Skeletal muscle tissue (tissue), 4 donors: Measurements from ENCODE around the gene CDH2. TPM values are rescaled to one million over a fixed set of nuclear protein-coding genes. Genes with fewer than 3 reads are reported as not detected.

ENCODE experiments used
- H3K27ac ChIP-seq: one replicate; pipeline ENCODE4 v1.7.0; 2013; ENCODE audit warnings: mild to moderate bottlenecking, low read depth, low read length, inconsistent platforms
- H3K27me3 ChIP-seq, 3 donors: one replicate each; pipeline ENCODE4 v1.7.0; 2013; ENCODE audit warnings: low read length in 3 of 3; ENCODE audit not compliant: control insufficient read depth in 3 of 3, insufficient read depth in 3 of 3
- H3K36me3 ChIP-seq, 3 donors: one replicate each; pipeline ENCODE4 v1.7.0; 2013; ENCODE audit warnings: low read length in 3 of 3; ENCODE audit not compliant: control insufficient read depth in 3 of 3, insufficient read depth in 3 of 3
- H3K4me1 ChIP-seq, 3 donors: one replicate each; pipeline ENCODE4 v1.7.0; 2013; ENCODE audit warnings: low read length in 3 of 3, mild to moderate bottlenecking in 3 of 3; ENCODE audit not compliant: control insufficient read depth in 3 of 3, insufficient read depth in 3 of 3
- H3K4me3 ChIP-seq, 3 donors: one replicate each; pipeline ENCODE4 v1.7.0; 2013; ENCODE audit warnings: low read length in 3 of 3
- H3K9ac ChIP-seq, 3 donors: one replicate each; pipeline ENCODE4 v1.7.0; 2013; ENCODE audit warnings: low read length in 3 of 3, mild to moderate bottlenecking in 3 of 3, moderate library complexity in 2 of 3, low read depth in 1 of 3
- H3K9me3 ChIP-seq, 3 donors: one replicate each; pipeline ENCODE4 v1.7.0; 2013; ENCODE audit warnings: low read length in 3 of 3; ENCODE audit not compliant: control insufficient read depth in 3 of 3
- total RNA-seq: library from RNA; depleted of rRNA; stranded (reverse); fragments of >200 nt; gene quantifications from one replicate; pipeline ENCODE4 v1.2.3, GENCODE V29; 2014
- donor health status: Osteomylitis.

Gene CDH2
- total RNA-seq, 1 donor from 2014 or later: 4.7 TPM

DNA sequence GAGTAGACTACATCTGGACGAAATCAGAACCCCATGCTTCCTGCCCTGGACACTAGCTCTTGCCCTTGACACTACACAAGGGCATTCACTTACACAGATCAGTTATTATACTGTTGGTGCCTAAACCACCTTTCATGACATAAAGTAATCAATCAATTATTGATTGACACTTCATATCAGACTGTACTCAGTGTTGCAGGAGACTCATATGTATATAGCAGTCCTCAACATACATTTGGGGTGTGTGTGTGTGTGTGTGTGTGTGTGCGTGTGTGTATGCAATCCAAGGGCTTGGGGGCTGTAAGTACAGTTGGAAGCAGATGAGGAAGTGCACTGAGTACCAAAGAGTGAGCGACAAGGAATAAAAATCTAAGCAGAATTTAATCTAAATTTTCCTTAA is 5.1 kb downstream of the CDH2 start:
- no peaks in the 10 kb centered on the region for H3K36me3 ChIP-seq
- H3K4me1 ChIP-seq: peaks cover 7 to 10% (median 9%) of the 10 kb centered on the region in 3 donors
- H3K9ac ChIP-seq: no peak overlapping the region
- peaks cover 31 to 33% (median 31%) of the 10 kb centered on the region in 3 donors for H3K27me3 ChIP-seq
- H3K27ac ChIP-seq: no peak overlapping the region
- H3K9me3 ChIP-seq: no peaks in the 10 kb centered on the region
- no peak overlapping the region for H3K4me3 ChIP-seq

DNA sequence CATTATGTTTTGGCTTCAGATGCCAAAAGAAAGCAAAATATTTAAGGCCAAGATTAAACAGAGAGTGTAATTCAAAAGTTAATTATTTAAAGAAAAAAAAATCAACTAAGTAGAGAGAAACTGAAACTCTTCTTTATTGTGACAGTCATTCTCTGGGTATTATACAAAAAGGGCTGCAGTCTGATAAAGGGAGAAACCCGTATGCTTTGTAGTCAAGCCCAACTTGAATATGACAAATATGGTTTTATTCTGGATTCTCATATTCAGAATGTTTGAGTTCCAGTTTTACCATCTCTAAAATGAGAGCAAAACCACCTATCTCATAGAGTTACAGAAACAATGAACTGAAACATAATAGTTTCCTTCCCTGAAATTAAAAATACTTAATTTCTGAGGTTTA is 8.2 kb downstream of the CDH2 start:
- Histone ChIP-seq H3K9ac (no peak overlapping the region), H3K4me1 (no peaks in the 10 kb centered on the region), H3K36me3 (no peaks in the 10 kb centered on the region), H3K4me3 (no peak overlapping the region), H3K27ac (no peak overlapping the region), H3K9me3 (no peaks in the 10 kb centered on the region), H3K27me3 (peaks cover 6 to 12% (median 9%) of the 10 kb centered on the region in 3 donors)

DNA sequence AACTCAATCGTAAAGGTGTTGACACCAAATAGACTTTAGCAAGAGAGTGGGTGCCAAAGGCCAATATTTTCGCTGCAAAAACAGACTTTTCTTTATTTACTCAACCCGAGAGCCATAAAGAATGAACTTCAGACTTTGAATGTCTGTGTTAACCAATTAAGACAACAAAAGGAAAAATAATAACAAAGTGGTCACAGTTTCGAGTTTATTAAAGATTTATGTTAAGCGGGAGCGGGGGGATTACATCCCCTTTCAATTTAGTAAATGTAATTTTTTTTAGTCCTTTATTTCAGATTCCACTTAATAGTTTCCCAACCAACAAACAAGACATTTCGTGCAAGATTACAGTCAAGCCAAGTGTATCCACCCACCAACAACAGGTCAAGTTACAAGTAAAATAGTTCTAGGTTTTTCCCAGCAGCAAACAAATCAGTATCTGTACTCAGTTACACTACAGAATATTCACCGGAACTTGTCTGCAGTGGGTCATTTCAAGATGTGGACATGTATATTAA is 9.0 kb downstream of the CDH2 start:
- Histone ChIP-seq H3K36me3 (no peaks in the 10 kb centered on the region), H3K4me3 (no peak overlapping the region), H3K27me3 (peaks cover 3 to 9% (median 4%) of the 10 kb centered on the region in 3 donors), H3K9ac (no peak overlapping the region), H3K4me1 (no peaks in the 10 kb centered on the region), H3K9me3 (no peaks in the 10 kb centered on the region), H3K27ac (no peak overlapping the region)

DNA sequence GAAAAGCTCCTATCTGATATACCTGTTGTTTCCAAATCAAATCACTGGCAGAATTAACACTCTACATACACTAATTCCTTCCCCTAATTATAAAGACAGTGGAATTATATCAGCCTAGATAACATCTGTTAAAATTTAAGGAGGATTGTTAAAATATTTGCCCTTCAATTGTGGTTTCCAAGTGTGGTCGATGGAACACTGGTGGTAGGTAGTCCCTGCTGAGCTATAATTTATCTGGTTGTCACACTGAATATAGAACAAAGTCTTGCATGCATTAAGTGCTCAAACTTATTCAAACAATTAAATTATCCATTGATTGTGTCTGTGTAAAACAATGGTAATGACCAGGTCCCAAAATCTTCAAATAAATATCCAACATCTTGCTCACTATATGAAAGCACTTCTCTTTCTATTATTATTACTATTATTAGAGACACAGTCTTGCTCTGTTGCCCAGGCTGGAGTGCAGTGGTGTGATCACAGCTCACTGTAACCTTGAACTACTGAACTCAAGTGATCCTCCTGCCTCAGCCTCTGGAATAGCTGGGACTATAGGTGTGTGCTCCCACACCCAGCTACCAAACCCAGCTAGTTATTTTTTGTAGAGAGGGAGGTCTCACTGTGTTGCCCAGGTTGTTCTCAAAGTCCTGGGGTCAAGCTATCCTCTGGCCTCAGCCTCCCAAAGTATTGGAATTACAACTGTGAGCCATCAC is 12.0 kb downstream of the CDH2 start:
- H3K27ac ChIP-seq: no peak overlapping the region
- H3K4me1 ChIP-seq: no peaks in the 10 kb centered on the region

DNA sequence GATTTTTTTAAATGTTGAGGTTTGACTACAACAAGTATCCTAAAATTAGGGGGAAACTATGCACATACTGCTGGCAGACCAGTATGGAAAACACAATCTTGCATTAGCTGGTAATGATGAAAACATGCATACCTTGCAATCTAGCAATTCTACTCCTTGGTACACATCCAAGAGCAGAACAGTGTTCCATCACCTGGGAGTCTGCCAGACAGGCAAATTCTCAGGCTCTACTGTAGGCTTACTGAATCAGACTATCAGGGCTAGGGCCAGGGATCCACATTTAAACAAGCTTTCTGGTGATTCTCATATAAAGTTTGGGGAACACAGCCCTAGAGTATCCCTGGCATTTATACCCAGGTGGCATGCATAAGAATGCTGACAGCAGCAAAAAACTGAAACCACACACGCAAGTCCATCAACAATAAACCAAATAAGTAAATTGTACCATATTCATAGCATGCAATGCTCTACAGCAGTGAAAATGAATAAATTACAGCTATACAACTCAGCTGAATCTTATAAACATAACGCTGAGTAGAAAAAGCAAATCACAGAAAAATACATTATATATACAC is 13.6 kb downstream of the CDH2 start:
- no peaks in the 10 kb centered on the region for H3K36me3 ChIP-seq
- H3K27ac ChIP-seq: no peak overlapping the region
- H3K9me3 ChIP-seq: no peaks in the 10 kb centered on the region
- no peak overlapping the region for H3K9ac ChIP-seq
- H3K4me1 ChIP-seq: no peaks in the 10 kb centered on the region
- peaks cover 0 to 5% (median 0%) of the 10 kb centered on the region in 3 donors for H3K27me3 ChIP-seq
- no peak overlapping the region for H3K4me3 ChIP-seq

More for the DNA sequence above, 12.0 kb downstream of the CDH2 start:
- no peaks in the 10 kb centered on the region for H3K9me3 ChIP-seq
- peaks cover 0 to 5% (median 0%) of the 10 kb centered on the region in 3 donors for H3K27me3 ChIP-seq
- H3K9ac ChIP-seq: no peak overlapping the region
- H3K36me3 ChIP-seq: no peaks in the 10 kb centered on the region
- no peak overlapping the region for H3K4me3 ChIP-seq

DNA sequence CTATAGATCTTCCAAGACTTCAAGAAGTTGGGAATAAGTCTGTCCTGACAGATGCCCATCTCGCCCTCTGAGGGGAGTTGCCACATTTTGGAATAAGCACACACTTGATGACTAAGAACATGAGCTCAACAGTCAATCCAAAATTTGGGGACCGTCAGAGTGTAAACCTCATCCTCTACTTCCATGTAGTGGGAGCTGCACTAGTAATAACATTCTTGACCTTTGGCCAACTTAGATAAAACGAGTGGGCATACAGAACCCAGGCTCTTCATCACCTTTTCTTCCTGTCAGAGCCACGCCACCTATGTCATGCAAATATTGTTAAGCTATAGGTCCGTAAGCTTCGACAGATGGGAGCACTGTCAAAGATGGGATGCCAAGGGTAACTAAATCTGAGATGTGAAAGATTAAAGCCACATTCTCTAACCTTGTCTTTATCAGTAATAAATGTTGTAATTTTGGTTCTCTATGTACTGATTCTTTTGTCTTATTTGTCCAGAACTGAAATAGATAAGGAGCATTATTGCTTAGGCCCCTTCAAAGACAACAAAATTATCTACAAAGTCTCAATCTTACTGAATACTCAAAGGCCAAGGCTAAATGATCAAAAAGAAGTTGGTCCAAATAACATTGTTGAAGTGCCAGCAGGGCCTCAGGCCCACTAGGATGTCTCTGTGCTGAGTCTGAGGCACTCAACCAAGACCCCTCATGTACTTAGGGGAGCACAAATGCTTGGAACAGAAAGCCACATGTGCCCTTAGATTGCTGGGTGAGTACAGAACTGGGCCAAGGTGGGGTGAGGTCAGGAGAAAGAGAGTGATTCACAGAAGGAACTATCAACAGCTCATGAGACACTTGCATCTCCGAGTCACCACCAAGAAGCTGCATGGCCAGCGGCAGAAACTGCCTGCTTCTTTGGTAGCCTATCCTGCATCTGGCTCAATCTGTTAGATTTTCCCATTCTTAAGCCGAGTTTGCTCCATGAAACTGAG is 15.0 kb downstream of the CDH2 start:
- H3K9ac ChIP-seq: no peak overlapping the region
- peaks cover 0 to 5% (median 0%) of the 10 kb centered on the region in 3 donors for H3K27me3 ChIP-seq
- H3K4me3 ChIP-seq: no peak overlapping the region
- H3K4me1 ChIP-seq: no peaks in the 10 kb centered on the region
- no peak overlapping the region for H3K27ac ChIP-seq
- H3K36me3 ChIP-seq: no peaks in the 10 kb centered on the region
- no peaks in the 10 kb centered on the region for H3K9me3 ChIP-seq

DNA sequence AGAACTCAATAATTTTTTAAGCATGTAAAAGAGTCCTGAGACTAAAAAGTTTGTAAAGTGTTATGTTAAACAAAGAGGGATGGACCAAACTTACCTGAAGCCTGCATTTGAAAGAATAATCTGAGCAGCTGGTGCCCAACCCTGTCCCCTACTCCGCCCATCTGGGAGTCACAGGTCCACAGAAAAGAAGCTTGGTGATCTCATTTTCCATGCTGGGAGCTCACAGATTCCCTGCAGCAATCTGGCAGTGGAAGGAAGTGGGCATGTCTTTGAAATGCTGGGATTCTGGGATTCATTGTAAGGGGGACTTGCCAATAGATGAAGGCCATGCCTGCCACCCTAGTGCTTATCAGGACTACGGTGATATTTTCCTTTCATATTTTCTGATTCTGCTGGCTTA is 17.9 kb downstream of the CDH2 start:
- no peaks in the 10 kb centered on the region for H3K36me3 ChIP-seq
- H3K27me3 ChIP-seq: no peaks in the 10 kb centered on the region
- no peaks in the 10 kb centered on the region for H3K9me3 ChIP-seq
- no peak overlapping the region for H3K9ac ChIP-seq
- H3K4me3 ChIP-seq: no peak overlapping the region
- no peak overlapping the region for H3K27ac ChIP-seq
- H3K4me1 ChIP-seq: no peaks in the 10 kb centered on the region

DNA sequence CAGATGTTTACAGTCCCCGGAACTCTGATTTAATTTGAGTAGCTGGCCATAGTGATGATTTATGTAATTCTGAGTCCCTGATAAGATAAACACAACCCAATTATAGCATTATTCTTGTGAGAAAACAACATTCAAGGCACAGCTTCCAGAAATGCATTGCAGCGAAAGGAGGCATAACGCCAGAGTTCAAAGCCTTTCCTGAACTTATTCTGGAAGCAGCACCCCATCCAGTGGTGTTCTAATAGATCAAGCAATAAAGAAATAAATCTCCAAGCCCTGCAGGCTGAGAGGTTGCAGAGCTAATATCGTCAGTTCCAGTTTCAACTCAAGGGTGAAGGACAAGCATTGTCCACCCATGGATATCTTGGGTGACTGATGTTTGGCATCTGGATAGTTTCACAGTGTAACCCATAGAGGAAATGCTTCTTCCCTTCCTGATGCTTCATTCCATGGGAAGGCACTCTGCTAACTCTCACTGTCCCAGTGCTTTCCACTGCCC is 18.8 kb downstream of the CDH2 start:
- no peaks in the 10 kb centered on the region for H3K36me3 ChIP-seq
- no peaks in the 10 kb centered on the region for H3K9me3 ChIP-seq
- H3K27me3 ChIP-seq: no peaks in the 10 kb centered on the region
- no peak overlapping the region for H3K9ac ChIP-seq
- no peak overlapping the region for H3K4me3 ChIP-seq
- H3K4me1 ChIP-seq: no peaks in the 10 kb centered on the region
- no peak overlapping the region for H3K27ac ChIP-seq

DNA sequence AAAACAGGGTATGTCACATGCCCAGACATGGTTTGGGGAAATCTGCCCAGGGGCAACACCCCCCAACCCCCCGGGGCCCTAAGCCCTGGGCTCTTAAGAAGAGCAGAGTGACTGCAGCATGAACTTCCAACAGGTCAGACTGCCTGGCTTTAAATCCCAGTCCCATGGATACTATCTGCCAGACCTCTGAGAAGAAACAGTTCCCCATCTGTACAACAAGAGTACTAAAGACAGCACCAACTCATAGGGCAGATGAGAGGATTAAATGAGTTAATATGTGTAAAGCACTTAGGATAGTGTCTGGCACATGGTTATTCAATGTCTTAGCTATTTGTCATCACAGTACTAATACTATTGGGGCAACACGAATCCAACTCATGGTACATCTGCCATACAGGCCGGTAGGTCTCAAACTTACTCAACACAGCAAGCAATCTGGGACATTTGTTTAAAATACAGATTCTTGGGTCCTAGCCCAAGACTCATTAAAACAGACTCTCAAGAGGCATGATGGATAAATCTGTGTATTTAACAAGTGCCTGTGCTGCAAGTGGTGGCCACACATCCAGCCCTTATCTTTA is 23.4 kb downstream of the CDH2 start:
- Histone ChIP-seq H3K4me3 (no peak overlapping the region), H3K27me3 (no peaks in the 10 kb centered on the region), H3K9ac (no peak overlapping the region), H3K9me3 (no peaks in the 10 kb centered on the region), H3K4me1 (no peaks in the 10 kb centered on the region), H3K36me3 (no peaks in the 10 kb centered on the region), H3K27ac (no peak overlapping the region)
